ENCODE results near the gene GRIN1.

- TF ChIP-seq CTCF (IDR thresholded peaks at IDR 0.05; ENCODE audit: low read depth, low read length) (no peak), MYC (IDR thresholded peaks at IDR 0.05; ENCODE audit: low read depth, low read length) (no peak)
Measured at GRCh38 chr9:137216188-137216965, 77.4 kb downstream of the GRIN1 start.

Measured in NB4 (cell line).